ENCODE measurements around the gene MAP3K13. TPM values are rescaled to one million over a fixed set of nuclear protein-coding genes. Genes with fewer than 3 reads are reported as not detected.

Gene MAP3K13, protein sequence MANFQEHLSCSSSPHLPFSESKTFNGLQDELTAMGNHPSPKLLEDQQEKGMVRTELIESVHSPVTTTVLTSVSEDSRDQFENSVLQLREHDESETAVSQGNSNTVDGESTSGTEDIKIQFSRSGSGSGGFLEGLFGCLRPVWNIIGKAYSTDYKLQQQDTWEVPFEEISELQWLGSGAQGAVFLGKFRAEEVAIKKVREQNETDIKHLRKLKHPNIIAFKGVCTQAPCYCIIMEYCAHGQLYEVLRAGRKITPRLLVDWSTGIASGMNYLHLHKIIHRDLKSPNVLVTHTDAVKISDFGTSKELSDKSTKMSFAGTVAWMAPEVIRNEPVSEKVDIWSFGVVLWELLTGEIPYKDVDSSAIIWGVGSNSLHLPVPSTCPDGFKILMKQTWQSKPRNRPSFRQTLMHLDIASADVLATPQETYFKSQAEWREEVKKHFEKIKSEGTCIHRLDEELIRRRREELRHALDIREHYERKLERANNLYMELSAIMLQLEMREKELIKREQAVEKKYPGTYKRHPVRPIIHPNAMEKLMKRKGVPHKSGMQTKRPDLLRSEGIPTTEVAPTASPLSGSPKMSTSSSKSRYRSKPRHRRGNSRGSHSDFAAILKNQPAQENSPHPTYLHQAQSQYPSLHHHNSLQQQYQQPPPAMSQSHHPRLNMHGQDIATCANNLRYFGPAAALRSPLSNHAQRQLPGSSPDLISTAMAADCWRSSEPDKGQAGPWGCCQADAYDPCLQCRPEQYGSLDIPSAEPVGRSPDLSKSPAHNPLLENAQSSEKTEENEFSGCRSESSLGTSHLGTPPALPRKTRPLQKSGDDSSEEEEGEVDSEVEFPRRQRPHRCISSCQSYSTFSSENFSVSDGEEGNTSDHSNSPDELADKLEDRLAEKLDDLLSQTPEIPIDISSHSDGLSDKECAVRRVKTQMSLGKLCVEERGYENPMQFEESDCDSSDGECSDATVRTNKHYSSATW
- 11.2 and 20.2 TPM in 2 replicates for total RNA-seq

DNA sequence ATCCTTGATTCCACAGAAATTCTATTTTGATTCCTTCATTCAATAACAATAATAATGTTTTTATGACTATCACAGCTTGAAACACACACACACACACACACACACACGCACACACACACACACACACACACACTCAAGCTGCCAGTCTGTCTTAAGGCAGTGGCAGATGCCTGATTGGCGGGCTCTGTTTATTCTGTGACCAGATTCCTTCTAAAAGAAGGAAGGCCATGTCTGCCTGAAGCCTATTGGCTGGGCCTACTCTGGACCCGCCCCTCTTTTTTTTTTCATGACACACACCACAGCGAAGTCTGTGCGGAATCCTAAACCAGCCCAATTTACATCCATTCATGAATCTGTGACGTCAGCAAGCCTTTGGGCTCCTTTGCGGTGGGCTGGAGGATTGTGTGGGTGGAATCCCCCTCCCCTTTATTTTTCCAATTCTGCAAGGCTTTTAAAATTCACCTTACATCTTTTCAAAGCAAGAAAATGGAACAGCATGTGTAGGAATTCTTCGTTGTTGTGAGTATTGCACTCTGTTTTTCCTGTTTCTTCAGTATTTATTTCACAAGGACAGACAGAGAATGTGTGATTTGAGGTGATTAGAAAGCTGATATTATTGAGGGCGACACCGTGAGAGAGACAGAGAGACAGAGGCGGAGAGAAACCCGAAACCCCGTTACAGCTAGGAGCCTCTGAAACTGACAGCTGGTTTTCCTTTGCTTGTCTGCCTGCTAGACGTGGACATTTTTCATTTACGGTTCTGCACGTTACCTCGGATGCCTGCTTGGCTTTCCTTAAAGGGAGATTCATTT lies at the start of gene MAP3K13:
Gene MAP3K13 (plus strand): TSS at position 287 of the 812 bp plus-strand sequence. CDS start 65,446 bp downstream, outside the sequence.

DNA sequence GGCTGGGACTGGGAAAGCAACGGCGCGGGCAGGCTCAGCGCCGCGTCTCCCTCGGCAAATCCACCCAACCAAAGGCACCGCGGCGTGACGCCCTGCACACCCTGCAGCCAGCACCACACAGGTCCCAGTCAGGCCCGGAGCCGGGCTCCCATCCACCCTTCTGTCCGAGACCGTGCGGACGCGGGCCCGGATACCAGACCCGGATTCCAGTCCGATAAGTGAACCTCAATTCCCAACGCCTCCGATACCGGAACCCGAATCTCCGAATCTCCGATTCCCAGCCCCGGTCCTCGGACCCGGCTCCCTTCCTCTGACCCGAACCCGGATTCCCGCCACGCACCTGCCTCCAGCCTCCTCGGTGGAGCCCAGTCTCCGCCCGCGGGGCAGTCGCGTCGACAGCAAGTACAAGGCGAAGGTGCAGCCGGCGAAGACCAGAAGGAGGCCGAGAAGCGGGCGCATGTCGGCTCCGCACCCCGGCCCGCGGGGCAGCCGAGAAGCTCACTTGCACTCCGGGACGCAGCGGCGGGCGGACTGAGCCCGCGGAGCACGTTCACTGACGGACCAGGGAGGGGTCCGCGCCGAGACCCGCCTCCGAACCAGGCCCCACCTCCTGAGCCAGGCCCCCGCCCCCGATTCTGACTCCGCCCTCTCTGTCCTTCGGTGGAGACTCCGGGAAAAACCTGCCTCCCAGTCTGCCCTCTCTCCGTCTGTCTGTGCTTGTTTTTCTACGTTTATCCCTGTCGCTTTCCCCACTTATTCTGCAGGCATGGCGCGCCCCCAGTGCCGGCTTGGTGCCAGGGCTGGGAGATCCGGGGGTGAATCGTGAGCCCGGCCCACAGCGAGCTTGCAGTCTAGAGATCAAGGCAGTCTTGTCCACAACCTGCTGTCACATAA lies 135.8 kb downstream of the MAP3K13 start, which contains the start of gene TMEM41A:
Gene TMEM41A (minus strand): TSS at position 533 of the 894 bp plus-strand sequence. CDS start 74 bp downstream, at position 459.

Other genes with a start within 250 kb of the MAP3K13 start
- gene C3orf70, start 210.1 kb upstream of the MAP3K13 start, total RNA-seq, result 0.75 and 1.2 TPM in 2 replicates
- 2.8 and 4.4 TPM in 2 replicates for gene EHHADH, start 109.1 kb upstream of the MAP3K13 start, total RNA-seq
- 7.1 and 12.3 TPM in 2 replicates for gene TMEM41A, start 135.9 kb downstream of the MAP3K13 start, total RNA-seq
- gene LIPH, start 189.5 kb downstream of the MAP3K13 start, total RNA-seq, result 1.9 and 2.3 TPM in 2 replicates
- gene SENP2, start 223.2 kb downstream of the MAP3K13 start, total RNA-seq, result 12.9 and 19.1 TPM in 2 replicates